CD4-positive, alpha-beta T cell treated with Interferon alpha-2 for 1 hour (primary cell): Measurements from ENCODE around the gene FCRL4.
"Not testable (repeated sequence)": the region's sequence is repeated elsewhere in the genome, so short reads cannot be mapped to it uniquely, and the experiment has no call there.

Experiments used
- DNase-seq, 2 donors: peaks; one replicate each; pipeline ENCODE4 v3.0.0-alpha.2; 2020 to 2022

FCRL4 gene

DNA sequence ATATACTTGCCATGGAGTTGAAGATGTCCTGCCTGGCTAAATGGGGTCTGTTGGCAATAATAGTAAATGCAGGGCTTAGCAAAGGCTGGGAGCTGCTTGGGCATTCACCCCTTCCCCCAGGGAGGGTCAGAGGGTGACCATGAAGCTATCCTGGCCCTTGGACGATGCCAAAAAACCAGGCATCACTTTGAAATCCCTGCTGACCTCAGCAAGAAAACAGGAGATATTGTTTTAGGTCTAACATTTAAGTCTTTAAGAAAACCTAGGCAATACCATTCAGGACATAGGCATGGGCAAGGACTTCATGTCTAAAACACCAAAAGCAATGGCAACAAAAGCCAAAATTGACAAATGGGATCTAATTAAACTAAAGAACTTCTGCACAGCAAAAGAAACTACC is 49.8 kb downstream of the FCRL4 start:
- not testable (repeated sequence) for DNase-seq

DNA sequence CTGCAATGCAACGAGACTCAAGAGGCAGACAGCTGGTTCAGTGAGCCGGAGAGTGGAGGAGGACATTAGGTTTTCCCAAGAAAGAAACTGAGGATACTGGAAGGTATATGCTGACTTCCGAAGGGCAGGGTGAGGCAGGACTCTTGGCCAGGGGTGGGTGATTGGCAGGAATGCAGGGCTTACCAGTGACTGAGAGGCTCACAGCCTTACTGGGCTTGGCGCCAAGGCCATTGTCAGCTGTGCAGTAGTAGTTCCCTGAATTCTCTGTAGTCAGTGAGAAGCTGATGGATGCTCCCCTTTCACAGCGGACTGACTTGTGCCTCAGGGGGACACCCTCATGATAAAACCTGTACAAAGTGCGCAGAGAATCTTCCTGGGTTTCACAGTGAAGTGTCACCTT is 55.2 kb downstream of the FCRL4 start:
- DNase-seq = no peak

DNA sequence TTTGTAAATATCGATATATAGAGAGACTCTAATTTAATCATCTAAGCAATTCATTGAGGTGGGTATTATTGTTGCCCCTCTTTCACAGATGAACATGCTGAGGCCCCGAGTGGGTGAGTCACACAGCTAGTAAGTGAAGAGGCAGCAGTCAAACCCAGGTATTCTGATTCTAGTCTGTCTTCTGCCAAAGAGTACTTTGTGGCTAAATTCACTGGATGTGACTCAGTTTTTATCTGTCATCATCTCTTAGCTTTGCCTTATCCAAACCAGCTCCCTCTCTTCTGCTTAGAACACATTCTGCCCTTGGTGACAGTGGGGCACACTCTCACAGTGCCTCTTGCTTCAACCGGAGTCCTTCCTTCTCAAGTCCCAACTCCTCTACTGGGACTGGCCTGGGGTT is 57.0 kb downstream of the FCRL4 start:
- DNase-seq = no peak

DNA sequence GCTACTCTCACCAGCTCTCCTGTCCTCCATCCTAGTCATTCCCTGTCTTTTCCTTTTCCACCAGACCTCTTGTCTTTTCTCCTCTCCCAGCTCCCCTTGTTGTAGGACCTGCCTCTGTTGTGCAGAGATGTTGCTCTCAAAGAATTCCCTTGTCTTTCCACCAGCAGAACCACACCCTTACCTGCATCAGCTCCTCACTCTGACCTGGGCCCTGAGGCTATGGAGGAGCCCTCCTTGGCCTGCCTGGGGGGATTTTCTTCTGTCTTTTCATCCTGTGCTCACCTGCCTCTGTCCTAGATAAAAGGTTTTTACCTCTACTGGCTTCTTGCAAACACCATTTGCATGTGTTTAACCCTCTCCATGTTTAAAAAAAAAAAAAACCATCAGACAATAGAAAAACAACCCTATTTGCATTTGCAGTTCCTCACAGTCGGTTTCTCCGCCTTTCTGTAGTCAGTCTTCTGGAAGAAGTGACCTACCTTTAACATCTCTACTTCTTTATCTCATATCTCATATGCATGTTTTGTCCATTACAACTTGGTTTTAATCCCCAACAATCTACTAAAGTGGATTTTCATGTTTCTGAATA is 57.6 kb downstream of the FCRL4 start:
- DNase-seq = no peak

DNA sequence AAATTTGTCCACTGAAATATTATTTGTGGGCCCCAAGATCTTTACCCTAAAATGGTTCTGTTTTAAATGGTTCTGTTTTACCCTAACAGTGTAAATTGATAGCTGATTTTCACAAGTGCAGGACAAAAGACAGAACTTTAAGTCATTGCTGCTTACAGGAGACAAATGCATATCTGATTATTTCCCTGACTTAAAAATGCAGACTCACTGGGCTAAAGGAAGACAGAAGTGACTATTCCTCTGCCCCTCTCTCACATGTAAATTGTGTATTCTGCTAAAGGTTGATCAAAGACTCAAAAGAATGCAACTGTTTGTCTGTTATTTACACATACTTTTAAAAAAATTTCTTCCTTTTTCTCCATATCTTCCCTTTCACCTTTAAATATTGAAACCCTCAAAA is 58.3 kb downstream of the FCRL4 start:
- no peak for DNase-seq

DNA sequence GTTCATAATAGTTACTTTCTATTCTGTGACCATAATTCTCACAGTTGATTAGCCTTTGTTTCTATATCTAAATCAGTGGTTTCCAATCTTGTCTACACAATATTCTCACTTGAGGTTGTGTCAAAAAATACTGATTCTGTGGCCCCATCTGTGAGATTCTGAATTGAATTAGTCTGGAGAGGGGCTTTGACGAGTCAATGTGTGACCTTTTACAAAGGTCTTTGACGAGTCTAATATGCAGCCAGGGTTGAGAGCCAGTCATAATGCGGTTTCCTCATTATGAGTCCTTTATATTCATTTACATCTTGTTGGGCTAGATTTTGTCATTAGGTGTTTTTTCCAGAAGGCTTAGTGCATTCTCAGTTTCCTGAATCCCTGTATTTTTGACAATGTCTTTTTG is 65.3 kb downstream of the FCRL4 start:
- DNase-seq = no peak

DNA sequence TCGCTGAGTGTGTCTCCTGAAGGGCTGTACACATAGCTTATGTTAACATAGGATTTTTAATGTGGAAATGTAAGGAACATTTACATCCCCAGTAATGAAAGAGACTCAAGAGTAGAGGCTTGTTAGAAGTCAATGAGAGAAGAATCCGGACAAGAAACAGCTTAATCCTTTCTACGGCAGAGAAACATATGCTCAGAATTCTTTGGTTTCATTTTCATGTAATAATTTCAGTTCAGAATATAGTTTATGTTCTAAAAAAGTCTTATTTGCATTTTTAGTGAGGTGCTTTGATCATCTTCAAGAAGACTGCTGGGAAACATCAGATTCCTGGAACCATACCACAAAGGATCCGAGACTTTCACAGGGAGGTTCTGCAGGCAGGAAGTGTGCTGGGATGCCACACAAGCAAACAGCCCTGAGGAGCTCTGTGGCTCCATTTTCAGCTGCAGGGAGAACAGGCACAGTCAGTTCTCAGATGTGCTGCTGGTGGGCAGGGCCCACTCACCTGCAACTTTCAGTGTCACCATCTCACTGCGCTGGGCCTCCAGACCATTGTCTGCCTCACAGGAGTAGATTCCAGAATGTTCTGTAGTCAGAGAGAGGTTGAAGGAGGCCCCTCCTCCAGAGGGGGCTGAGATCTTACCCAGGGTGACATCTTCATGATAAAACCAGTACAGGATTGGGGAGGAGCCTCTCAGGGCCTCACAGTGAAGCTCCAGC is 74.0 kb downstream of the FCRL4 start:
- DNase-seq = no peak
